Heart left ventricle (tissue), 16 donors: Measurements from ENCODE around the gene NUP214. TPM values are rescaled to one million over a fixed set of nuclear protein-coding genes. Genes with fewer than 3 reads are reported as not detected.

Experiments
- ATAC-seq, 4 donors: fragments of 200-7000 bp; cut with Tn5 transposase; one replicate each; pipeline ENCODE4 v1.9.1; 2020 to 2022; ENCODE audit warnings: moderate library complexity in 4 of 4, mild to moderate bottlenecking in 3 of 4, moderate number of reproducible peaks in 1 of 4
- DNase-seq, 5 donors: peaks; one replicate each; pipeline ENCODE4 v3.0.0-alpha.2; 2020
- H3K27ac ChIP-seq, 12 donors: fragments of 200-600 bp; sonication (generic) in 4 of 12; one replicate each; pipeline versions ENCODE4 v1.5.0 to v1.8.0; 2016 to 2022; ENCODE audit warnings: mild to moderate bottlenecking in 2 of 12
- H3K27me3 ChIP-seq, 9 donors: fragments of 200-600 bp; sonication (generic) in 2 of 9; one replicate each; pipeline versions ENCODE4 v1.5.1 to v1.8.0; 2016 to 2022; ENCODE audit warnings: mild to moderate bottlenecking in 3 of 9
- H3K36me3 ChIP-seq, 9 donors: fragments of 200-600 bp; sonication (generic) in 2 of 9; one replicate each; pipeline versions ENCODE4 v1.5.0 to v1.8.0; 2018 to 2022; ENCODE audit warnings: mild to moderate bottlenecking in 2 of 9
- H3K4me1 ChIP-seq, 12 donors: fragments of 200-600 bp; sonication (generic) in 4 of 12; one replicate each; pipeline versions ENCODE4 v1.5.0 to v1.8.0; 2016 to 2022; ENCODE audit warnings: mild to moderate bottlenecking in 3 of 12
- H3K4me3 ChIP-seq, 12 donors: fragments of 200-600 bp; sonication (generic) in 4 of 12; one replicate each; pipeline versions ENCODE4 v1.5.0 to v1.8.0; 2017 to 2022; ENCODE audit warnings: mild to moderate bottlenecking in 9 of 12, moderate library complexity in 4 of 12
- H3K9me3 ChIP-seq, 12 donors: fragments of 200-600 bp; sonication (generic) in 4 of 12; one replicate each; pipeline versions ENCODE4 v1.5.0 to v1.8.0; 2016 to 2022; ENCODE audit warnings: mild to moderate bottlenecking in 1 of 12
- CTCF ChIP-seq, 12 donors: fragments of 200-600 bp; sonication (generic) in 4 of 12; IDR thresholded peaks; one replicate each; pipeline versions ENCODE4 v1.5.0 to v1.8.0; 2018 to 2022; ENCODE audit warnings: antibody characterized with exemption in 12 of 12, mild to moderate bottlenecking in 5 of 12
- POLR2A ChIP-seq, 2 donors: fragments of 450-650 bp; IDR thresholded peaks; one replicate each; pipeline ENCODE4 v1.6.1; 2017; ENCODE audit warnings: antibody characterized with exemption in 2 of 2, mild to moderate bottlenecking in 2 of 2, moderate library complexity in 2 of 2
- WGBS, 4 donors: extraction: QIAGEN DNeasy Blood & Tissue Kit in 2 of 4; methylation state at CpG; one replicate each; pipeline versions ENCODE4 v1.1.5 to v1.1.7; 2013 to 2018; 5-methylcytosine and 5-hydroxymethylcytosine counted together
- intact Hi-C, 10 donors: fragments of 100-400 bp; cut with DNase I; formaldehyde crosslinking; loops; one replicate each; pipeline versions ENCODE4 v1.11.1 to v1.14.2; 2022
- polyA plus RNA-seq, 2 donors: library from polyadenylated mRNA; stranded (reverse); fragments of 200-250 nt; gene quantifications; one replicate each; pipeline ENCODE4 v1.2.3, GENCODE V29; 2013
- total RNA-seq, 9 donors: library from RNA; depleted of rRNA in 2 of 9; stranded (reverse); fragments of >200 nt in 2 of 9; fragmentation: NEBNext Ultra II Directional in 3 of 9; extraction: Animal tissue kit (Norgen Biotek cat#: 25700) in 3 of 9; gene quantifications; one replicate each; pipeline versions ENCODE4 v1.1.0 to v1.2.4, GENCODE V29; 2016 to 2023
- donor health status: ischemic (EF 13 %, LVEDD 7.1; RV severe dilation, severe dysfunction).
- donor health status: healthy with polysubstance abuse.
- donor health status: DM: no; HTN: yes; CAD: no.
- donor health status: DM: no; HTN: no; CAD: no.
- donor health status: ischemic (EF 25% LVEDD 6.9; RV normal size, moderate dysfunction).
- donor health status: ischemic (EF 25% LVEDD 5.7; RV mildly dilated, moderate dysfunction).
- donor health status: healthy.
- donor health status: DM: yes; HTN: yes; CAD: no.
- donor health status: ischemic (EF 35%, LVEDD 5.7; RV mildly dilated, moderate dysfunction).
- donor health status: nonischemic (EF 11% LVEDD 7.7; RV severe dilation, severe dysfunction).
- donor health status: DM: yes; HTN: yes; CAD: no.
- donor health status: PGD.
- donor health status: ischemic (EF 29% LVEDD 5.4; RV normal size, mild dysfunction).
- donor health status: nonischemic (EF 23%, LVEDD 6.1; RV moderate dilation, normal function).

Gene NUP214
- total and polyA plus RNA-seq, 11 donors, result 13.7 to 45.1 (median 23.6) TPM

- H3K27ac ChIP-seq, result peak overlapping the region; percentile 61 to 97 (median 78)
- 35 to 44% (median 42%) methylated on average over 7 to 14 of the region's 14 CpGs for WGBS, 4 donors
- intact Hi-C loops, result no loop called here
- H3K36me3 ChIP-seq, result peaks cover 0 to 11% (median 5%) of the 10 kb centered on the region in 9 donors
- H3K9me3 ChIP-seq, result no peaks in the 10 kb centered on the region
- ATAC-seq (peak; percentile 82 to 86 (median 86)), DNase-seq (peak; percentile 67 to 90 (median 81))
- no peaks in the 10 kb centered on the region for H3K27me3 ChIP-seq
- no peak for TF ChIP-seq CTCF (IDR thresholded peaks at IDR 0.05)
- peak in 1 of 2 donors; percentile 31 for TF ChIP-seq POLR2A (IDR thresholded peaks at IDR 0.05)
- H3K4me1 ChIP-seq, result peaks cover 0 to 74% (median 38%) of the 10 kb centered on the region in 12 donors
- no peak overlapping the region for H3K4me3 ChIP-seq
These were observed 128.6 kb downstream of the NUP214 start for GRCh38 chr9:131253891-131254491.

GRCh38 chr9:131254626-131255025 lies 129.2 kb downstream of the NUP214 start:
- Histone ChIP-seq H3K27ac (peak overlapping the region; percentile 61 to 97 (median 81)), H3K27me3 (no peaks in the 10 kb centered on the region), H3K4me1 (peaks cover 0 to 74% (median 41%) of the 10 kb centered on the region in 12 donors), H3K4me3 (no peak overlapping the region), H3K9me3 (no peaks in the 10 kb centered on the region), H3K36me3 (peaks cover 0 to 17% (median 11%) of the 10 kb centered on the region in 9 donors)
- no peak for ATAC-seq
- no peak for DNase-seq
- intact Hi-C loops, result no loop called here
- WGBS, 4 donors, result 81 to 88% (median 87%) methylated on average over 14 of the region's 14 CpGs
- no peak for TF ChIP-seq POLR2A (IDR thresholded peaks at IDR 0.05)
- no peak for TF ChIP-seq CTCF (IDR thresholded peaks at IDR 0.05)

GRCh38 chr9:131255676-131256197 lies 130.4 kb downstream of the NUP214 start:
- peaks cover 0 to 74% (median 41%) of the 10 kb centered on the region in 12 donors for H3K4me1 ChIP-seq
- TF ChIP-seq CTCF (IDR thresholded peaks at IDR 0.05) (no peak), POLR2A (IDR thresholded peaks at IDR 0.05) (no peak)
- H3K27me3 ChIP-seq, result no peaks in the 10 kb centered on the region
- intact Hi-C loops, result no loop called here
- WGBS, 4 donors, result 53 to 63% (median 58%) methylated on average over 8 of the region's 8 CpGs
- ATAC-seq (no peak), DNase-seq (peak in 4 of 5 donors; percentile 21 to 57 (median 38))
- no peaks in the 10 kb centered on the region for H3K9me3 ChIP-seq
- H3K36me3 ChIP-seq, result peaks cover 0 to 28% (median 22%) of the 10 kb centered on the region in 9 donors
- peak overlapping the region in 11 of 12 donors; percentile 67 to 97 (median 83) for H3K27ac ChIP-seq
- H3K4me3 ChIP-seq, result peak overlapping the region in 2 of 12 donors; percentile 10 to 30

GRCh38 chr9:131257266-131258025 lies 132.1 kb downstream of the NUP214 start:
- Histone ChIP-seq H3K36me3 (peaks cover 0 to 45% (median 35%) of the 10 kb centered on the region in 9 donors), H3K9me3 (no peaks in the 10 kb centered on the region), H3K4me1 (peaks cover 0 to 68% (median 41%) of the 10 kb centered on the region in 12 donors), H3K27me3 (no peaks in the 10 kb centered on the region), H3K4me3 (no peak overlapping the region), H3K27ac (peak overlapping the region in 8 of 12 donors; percentile 30 to 97 (median 74))
- WGBS, 4 donors, result 89 to 94% (median 93%) methylated on average over 15 of the region's 15 CpGs
- DNase-seq, result peak in 3 of 5 donors; percentile 17 to 22 (median 19)
- intact Hi-C loops, result no loop called here
- no peak for ATAC-seq
- TF ChIP-seq CTCF (IDR thresholded peaks at IDR 0.05) (no peak), POLR2A (IDR thresholded peaks at IDR 0.05) (no peak)
